Activated CD8-positive, alpha-beta memory T cell treated with anti-CD3 and anti-CD28 coated beads, Interleukin-2, amount 50 U/mL, for 1 hour (primary cell): Measurements from ENCODE around the gene SMAD4.
"Not testable (repeated sequence)": the region's sequence is repeated elsewhere in the genome, so short reads cannot be mapped to it uniquely, and the experiment has no call there.

Source experiments
- DNase-seq: peaks from one replicate; pipeline ENCODE4 v3.0.0-alpha.2; 2020; ENCODE audit errors: extremely low read depth

SMAD4 gene

GRCh38 chr18:51029694-51030536 lies at the start of gene SMAD4:
TSS of gene SMAD4 (plus strand) at chr18:51030213. CDS start at chr18:51047047, 16,834 bp downstream.
- peak; percentile 96 for DNase-seq

GRCh38 chr18:50981381-50981780 lies 48.6 kb upstream of the SMAD4 start:
- DNase-seq: no peak

GRCh38 chr18:50982086-50982801 lies 47.8 kb upstream of the SMAD4 start:
- no peak for DNase-seq

GRCh38 chr18:50982802-50983179 lies 47.2 kb upstream of the SMAD4 start:
- DNase-seq: no peak

GRCh38 chr18:50986360-50987087 lies 43.5 kb upstream of the SMAD4 start:
- no peak for DNase-seq

- DNase-seq: no peak
These were observed 42.8 kb upstream of the SMAD4 start for GRCh38 chr18:50987261-50987660.

- DNase-seq: no peak
These were observed 40.3 kb upstream of the SMAD4 start for GRCh38 chr18:50989711-50990110.

- no peak for DNase-seq
These were observed 37.7 kb upstream of the SMAD4 start for GRCh38 chr18:50992351-50992762.

- DNase-seq: no peak
These were observed 36.0 kb upstream of the SMAD4 start for GRCh38 chr18:50994031-50994430.

- not testable (repeated sequence) for DNase-seq
These were observed 26.8 kb upstream of the SMAD4 start for GRCh38 chr18:51003174-51003573.

- DNase-seq: no peak
These were observed 23.8 kb upstream of the SMAD4 start for GRCh38 chr18:51006061-51006818.

GRCh38 chr18:51006948-51007789 lies 22.8 kb upstream of the SMAD4 start:
- DNase-seq: no peak

GRCh38 chr18:51007790-51008139 lies 22.2 kb upstream of the SMAD4 start:
- DNase-seq: no peak

GRCh38 chr18:51009072-51009471 lies 20.9 kb upstream of the SMAD4 start:
- no peak for DNase-seq

- DNase-seq: no peak
These were observed 19.8 kb upstream of the SMAD4 start for GRCh38 chr18:51010218-51010617.

- no peak for DNase-seq
These were observed 18.3 kb upstream of the SMAD4 start for GRCh38 chr18:51011709-51012108.

GRCh38 chr18:51012441-51012840 lies 17.6 kb upstream of the SMAD4 start:
- DNase-seq: no peak

GRCh38 chr18:51013259-51013658 lies 16.8 kb upstream of the SMAD4 start:
- DNase-seq: no peak

- no peak for DNase-seq
These were observed 12.7 kb upstream of the SMAD4 start for GRCh38 chr18:51017140-51017879.

GRCh38 chr18:51020536-51020935 lies 9.5 kb upstream of the SMAD4 start:
- DNase-seq: no peak
